Right hindlimb (tissue), 1 donor: ENCODE data around the gene TEX53.

Experiments
- DNase-seq: peaks from one replicate; pipeline ENCODE4 v3.0.0-alpha.2; 2018

The TEX53 gene

DNA sequence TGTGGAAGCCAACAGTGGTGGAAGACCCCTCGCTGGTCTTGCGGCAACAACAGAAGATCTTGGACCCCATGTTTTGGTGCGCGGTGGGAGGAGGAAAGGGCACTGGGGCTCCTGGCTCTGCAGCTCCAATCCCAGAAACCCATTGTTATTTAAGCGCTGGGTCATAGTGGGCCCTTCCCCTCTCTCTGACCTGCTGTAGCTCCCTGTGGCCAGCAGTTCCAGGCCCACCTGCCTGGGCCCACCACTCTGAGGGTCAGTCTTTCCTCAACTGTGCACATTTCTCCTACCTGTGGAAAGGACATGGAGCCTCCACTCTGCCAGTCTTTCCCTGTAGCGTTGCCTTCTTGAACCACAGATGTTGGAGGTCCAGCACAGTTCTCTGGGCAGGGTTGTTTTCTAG, at the start of gene TEX53:
Gene TEX53, minus strand, starts transcription at position 101 of the 400 bp plus-strand sequence. Its CDS starts 31 bp downstream, at position 70.
- no peak for DNase-seq

- no peak for DNase-seq
Measured at GRCh38 chr9:114706711-114707110, 49.1 kb upstream of the TEX53 start.

DNA sequence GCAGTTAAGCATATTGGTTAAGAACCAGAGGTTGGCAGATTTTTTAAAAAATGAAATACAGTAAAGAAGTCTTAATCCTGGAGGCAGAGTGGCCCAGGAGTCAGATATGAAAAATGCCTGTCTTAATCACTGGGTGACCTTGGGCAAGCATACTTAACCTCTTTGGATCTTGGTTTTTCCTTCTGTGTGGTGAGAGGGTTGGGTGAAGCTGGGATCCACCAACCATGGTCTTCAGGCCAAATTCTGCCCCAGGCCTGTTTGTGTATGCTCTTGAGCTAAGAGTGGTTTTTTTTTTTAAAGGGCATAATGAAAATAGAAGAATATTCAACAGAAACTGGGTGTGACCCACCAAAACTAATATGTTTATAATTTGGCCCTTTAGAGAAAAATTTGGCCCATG, 44.4 kb upstream of the TEX53 start:
- no peak for DNase-seq

DNA sequence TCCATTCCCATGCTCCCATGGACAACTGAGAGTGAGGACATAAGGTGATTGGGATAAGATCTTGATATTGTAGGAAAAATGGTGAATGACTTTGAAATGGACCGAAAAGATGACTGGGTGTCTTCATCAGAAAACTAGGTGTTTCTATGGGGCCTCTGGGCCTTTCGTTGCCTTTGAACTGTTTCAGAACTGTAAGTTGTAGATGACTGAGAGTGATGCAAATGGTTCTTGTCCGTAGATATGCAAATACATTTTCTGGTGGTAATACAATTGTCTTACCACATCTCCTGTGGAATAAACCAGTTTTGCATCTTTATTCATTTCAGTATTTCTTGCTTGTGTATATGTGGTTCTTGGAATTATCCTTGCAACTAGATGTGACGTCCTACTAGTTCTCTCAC, 40.3 kb upstream of the TEX53 start:
- DNase-seq, result no peak

GRCh38 chr9:114696814-114697544, 39.4 kb upstream of the TEX53 start:
- no peak for DNase-seq

DNA sequence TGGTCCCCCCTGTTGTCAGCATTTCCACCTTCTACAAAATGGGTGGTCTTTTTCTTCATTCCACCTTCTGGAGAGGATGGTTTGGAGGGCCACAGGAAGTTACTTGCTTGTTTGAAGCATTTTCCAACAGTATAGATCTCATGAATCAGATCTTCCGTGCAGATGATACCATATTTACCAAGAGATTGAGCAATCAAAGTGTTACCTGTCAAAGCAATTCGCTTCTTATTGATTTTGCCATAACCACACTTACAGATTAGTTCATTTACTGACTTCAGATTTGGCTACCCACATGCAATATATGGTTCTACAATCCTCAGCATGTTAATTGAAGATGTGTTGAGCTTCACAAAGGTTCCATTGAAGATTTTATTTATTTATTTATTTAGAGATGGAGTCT, 38.3 kb upstream of the TEX53 start:
- DNase-seq, result no peak

- no peak for DNase-seq
Measured at GRCh38 chr9:114694719-114695269, 37.2 kb upstream of the TEX53 start.

DNA sequence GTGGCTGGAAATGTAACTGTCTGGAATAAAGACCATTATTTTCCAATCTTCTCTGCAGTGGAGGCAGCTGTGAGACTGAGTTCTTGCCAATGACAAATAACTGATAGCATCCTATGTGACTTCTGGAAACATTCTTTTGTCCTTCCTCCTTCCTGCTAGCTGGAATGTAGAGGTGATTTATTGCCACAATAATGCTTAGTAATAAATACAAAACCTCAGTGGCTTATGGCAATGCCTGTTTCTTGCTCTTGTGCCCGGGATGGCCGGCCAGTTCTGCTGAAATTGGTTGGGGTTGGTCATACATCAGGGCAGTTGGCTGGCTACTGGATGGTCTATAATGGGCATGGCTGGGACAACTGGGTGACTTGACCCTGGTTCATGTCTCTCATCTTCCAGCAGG, 36.5 kb upstream of the TEX53 start:
- no peak for DNase-seq

DNA sequence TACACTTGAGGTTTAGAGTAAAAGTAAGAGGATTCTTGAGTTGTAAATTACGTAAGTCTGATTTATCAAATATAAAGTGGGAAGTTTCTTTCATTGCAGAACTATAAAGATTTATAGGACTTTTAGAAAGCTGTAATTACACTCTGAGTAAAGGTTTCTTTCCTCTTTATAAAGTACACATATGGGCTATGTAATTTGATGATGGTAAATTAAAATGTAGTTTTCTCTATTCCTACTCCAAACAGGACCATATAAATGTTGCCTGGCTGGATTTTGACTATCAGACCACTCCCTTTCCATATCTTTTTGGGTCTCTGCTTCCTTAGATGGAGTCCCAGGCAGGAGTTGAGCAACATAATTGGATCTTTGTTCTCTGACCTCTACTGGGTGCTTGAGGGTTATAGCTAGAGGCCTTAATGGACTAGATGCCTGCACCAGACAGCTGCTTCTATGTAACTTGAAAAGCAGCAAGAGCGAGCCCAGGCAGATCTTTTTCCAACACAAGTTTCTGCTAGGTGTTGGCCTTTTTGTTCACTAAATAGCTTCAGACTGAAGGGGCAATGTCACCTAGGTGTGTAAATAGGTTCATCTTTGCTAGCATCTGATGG, 35.7 kb upstream of the TEX53 start:
- DNase-seq, result no peak

DNA sequence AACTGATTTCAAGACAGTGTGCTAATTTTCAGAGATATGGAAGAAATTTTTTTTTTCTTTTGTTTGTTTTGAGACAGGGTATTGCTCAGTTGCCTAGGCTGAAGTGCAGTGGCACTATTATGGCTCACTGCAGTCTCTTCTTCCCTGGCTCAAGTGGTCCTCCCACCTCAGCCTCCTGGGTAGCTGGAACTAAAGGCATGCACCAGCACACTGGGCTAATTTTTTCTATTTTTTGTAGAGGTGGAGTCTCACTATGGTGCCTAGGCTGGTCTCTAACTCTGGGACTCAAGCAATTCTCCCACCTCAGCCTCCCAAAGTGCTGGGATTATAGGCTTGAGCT, 34.3 kb upstream of the TEX53 start:
- DNase-seq, result no peak

GRCh38 chr9:114691046-114691955, 33.7 kb upstream of the TEX53 start:
- DNase-seq, result no peak

DNA sequence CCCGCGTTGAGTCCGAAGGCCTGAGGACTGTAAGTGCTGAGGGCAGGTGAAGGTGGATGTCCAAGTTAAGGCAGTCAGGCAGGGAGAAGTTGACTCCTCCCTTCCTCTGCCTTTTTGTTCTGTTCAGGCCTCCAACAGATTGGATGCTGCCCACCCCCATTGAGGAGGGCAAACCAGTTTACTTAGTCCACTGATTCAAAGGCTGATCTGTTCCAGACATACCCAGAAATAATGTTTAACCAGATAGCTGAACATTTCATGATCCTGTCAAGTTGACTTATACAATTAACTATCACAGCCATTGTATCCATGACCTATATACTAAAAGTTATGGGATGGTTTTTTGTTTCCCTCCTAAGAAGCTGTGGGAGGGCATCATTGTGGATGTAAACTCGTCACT, 32.7 kb upstream of the TEX53 start:
- DNase-seq, result no peak

DNA sequence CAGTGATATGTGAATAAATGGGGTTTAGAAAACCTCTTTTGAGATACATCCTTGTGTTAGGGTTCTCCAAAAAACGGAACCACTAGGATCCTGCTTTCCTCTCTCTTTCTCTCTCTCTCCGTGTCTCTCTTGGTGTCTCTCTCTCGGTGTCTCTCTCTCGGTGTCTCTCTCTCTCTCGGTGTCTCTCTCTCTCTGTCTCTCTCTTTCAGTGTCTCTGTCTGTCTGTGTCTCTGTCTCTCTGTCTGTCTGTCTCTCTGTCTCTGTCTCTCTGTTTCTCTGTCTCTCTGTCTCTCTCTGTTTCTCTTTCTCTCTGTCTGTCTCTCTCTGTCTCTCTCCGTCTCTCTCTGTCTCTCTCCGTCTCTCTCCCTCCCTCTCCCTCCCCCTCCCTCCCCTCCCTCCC, 32.2 kb upstream of the TEX53 start:
- DNase-seq, result no peak

- no peak for DNase-seq
Measured at GRCh38 chr9:114688909-114689610, 31.5 kb upstream of the TEX53 start.

GRCh38 chr9:114688379-114688778, 30.8 kb upstream of the TEX53 start:
- DNase-seq, result no peak

GRCh38 chr9:114687034-114687433, 29.4 kb upstream of the TEX53 start:
- DNase-seq, result no peak

- no peak for DNase-seq
Measured at GRCh38 chr9:114685951-114686350, 28.3 kb upstream of the TEX53 start.

- no peak for DNase-seq
Measured at GRCh38 chr9:114684036-114684435, 26.4 kb upstream of the TEX53 start.

- DNase-seq, result no peak
Measured at GRCh38 chr9:114682846-114683245, 25.2 kb upstream of the TEX53 start.

DNA sequence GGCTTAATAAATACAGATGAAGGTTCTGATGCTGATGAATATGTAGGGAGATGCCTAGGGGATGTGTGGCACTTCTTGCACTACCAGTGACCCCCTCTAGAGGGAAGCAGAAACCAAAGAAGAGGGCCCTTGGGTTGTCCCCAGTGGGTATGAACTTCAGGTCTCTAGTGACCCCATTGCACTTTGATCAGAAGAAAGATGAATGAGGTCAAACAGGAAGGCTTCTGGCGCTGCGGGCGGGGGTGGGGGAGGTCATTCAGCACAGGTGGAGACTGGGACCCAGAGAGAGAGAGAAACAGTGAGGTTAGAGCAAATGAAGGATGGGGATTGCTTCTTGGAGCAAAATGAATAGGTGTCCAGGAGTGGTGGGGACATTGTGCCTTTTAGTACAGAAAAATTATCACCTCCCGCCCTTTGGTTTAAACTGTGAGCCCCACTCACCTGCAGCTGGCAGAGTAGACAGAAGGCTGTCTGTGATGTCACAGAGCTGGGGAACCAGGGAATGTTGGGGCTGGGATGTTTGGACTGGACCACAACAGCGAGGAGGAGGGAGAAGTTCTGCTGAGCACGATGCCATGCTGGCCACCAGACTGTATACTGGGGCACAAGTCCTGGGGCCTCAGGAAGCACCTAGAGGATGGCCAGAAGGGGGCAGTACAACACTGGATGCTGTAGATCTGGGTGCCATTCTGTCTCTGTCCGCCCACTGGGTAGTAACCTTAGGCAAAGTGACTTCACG, 24.2 kb upstream of the TEX53 start, which contains the start of gene TEX48:
Gene TEX48, minus strand, starts transcription at position 599 of the 739 bp plus-strand sequence. CDS start 10,469 bp downstream, outside the sequence.
- DNase-seq, result peak; percentile 56

- no peak for DNase-seq
Measured at GRCh38 chr9:114680259-114681001, 22.8 kb upstream of the TEX53 start.
